H1 (cell line): ENCODE measurements around the gene CAMTA1.

Experiments
- ASH2L ChIP-seq: fragments of 200-600, 300-600 bp; sonication (generic); IDR thresholded peaks from one replicate; pipeline ENCODE4 v1.7.1; 2017; ENCODE audit warnings: low read length
- CTBP2 ChIP-seq: IDR thresholded peaks from 2 replicates; pipeline ENCODE4 v1.7.0; 2011; ENCODE audit warnings: borderline replicate concordance, mild to moderate bottlenecking, moderate library complexity, mixed read lengths, low read length; ENCODE audit not compliant: insufficient read depth, insufficient read length
- EP300 ChIP-seq, 2 experiments: IDR thresholded peaks; 1 replicate in 1 of 2; 2 replicates in 1 of 2; pipeline ENCODE4 v1.6.1; 2011 to 2012; ENCODE audit warnings: low read depth in 2 of 2, low read length in 2 of 2, mild to moderate bottlenecking in 2 of 2, borderline replicate concordance in 1 of 2, inconsistent platforms in 1 of 2, moderate library complexity in 1 of 2
- EZH2 ChIP-seq: fragments of 200-600 bp; sonication (generic); IDR thresholded peaks from 2 replicates; pipeline ENCODE4 v1.7.1; 2012; ENCODE audit warnings: low read depth, mild to moderate bottlenecking, moderate library complexity, low read length, inconsistent platforms; ENCODE audit not compliant: severe bottlenecking
- KDM5A ChIP-seq: fragments of 200-600 bp; IDR thresholded peaks from 2 replicates; pipeline ENCODE4 v1.7.1; 2012; ENCODE audit warnings: mild to moderate bottlenecking, low read length, inconsistent platforms, mixed read lengths
- POLR2A ChIP-seq, 2 experiments: IDR thresholded peaks; 1 replicate in 1 of 2; 2 replicates in 1 of 2; pipeline ENCODE4 v1.6.1; 2011; ENCODE audit warnings: low read depth in 2 of 2, low read length in 2 of 2, mild to moderate bottlenecking in 2 of 2; ENCODE audit errors: control extremely low read depth in 1 of 2
- RNF2 ChIP-seq: fragments of 200-900, 300-1000 bp; sonication (generic); IDR thresholded peaks from 2 replicates; pipeline ENCODE4 v1.7.1; 2016; ENCODE audit warnings: borderline replicate concordance, low read depth, mild to moderate bottlenecking, antibody characterized with exemption, low read length; ENCODE audit not compliant: poor library complexity, severe bottlenecking; ENCODE audit errors: missing control alignments
- TF ChIP-seq, protein P1 (sequence below), 3 experiments: IDR thresholded peaks; 1 replicate in 2 of 3; 2 replicates in 1 of 3; pipeline versions ENCODE4 v1.5.1 to v1.6.1; 2011; ENCODE audit warnings: low read length in 3 of 3, mild to moderate bottlenecking in 3 of 3, inconsistent platforms in 2 of 3, low read depth in 1 of 3, moderate library complexity in 1 of 3; ENCODE audit not compliant: insufficient read depth in 1 of 3; ENCODE audit errors: control extremely low read depth in 1 of 3

DNA sequence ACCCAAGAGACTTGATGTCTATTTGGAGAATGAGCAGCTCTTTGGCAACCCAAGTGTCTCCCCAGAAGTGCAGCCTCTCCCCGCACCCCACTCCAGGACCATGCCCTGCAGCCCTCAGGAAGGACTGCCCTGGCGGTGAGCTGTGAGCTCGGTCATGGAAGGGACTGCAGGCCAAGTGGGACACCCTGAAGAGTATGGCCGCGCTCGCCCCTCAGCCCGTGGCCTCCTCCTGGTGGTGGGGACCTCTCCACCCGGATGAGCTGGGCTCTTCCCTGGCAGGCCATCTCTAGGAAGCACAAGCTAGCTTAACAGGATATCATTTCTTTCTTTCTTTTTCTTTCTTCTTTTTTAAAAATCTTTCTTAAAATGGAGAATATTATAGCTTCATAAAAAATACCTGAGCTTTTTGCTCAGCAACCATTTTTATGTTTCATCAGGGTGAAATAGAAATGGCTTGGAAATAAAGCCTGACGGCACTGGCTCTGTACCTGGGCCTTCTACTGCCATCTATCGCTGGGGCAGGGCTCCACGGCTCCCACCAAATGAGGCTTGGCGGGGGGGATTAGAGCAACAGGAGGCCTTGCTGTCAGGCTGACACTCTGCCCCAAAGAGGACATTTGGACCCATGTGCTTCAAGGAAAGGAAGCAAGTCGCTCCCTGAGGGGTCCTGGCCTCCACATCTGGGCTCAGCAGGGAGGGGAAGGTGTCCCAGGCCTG, 689.7 kb downstream of the CAMTA1 start:
- no peak for TF ChIP-seq EZH2
- no peak for TF ChIP-seq POLR2A (IDR thresholded peaks at IDR 0.05; ENCODE audit: control extremely low read depth in 1 of 2, low read depth in 2 of 2, low read length in 2 of 2)
- TF ChIP-seq EP300 (IDR thresholded peaks at IDR 0.05; ENCODE audit: borderline replicate concordance in 1 of 2, low read depth in 2 of 2, low read length in 2 of 2) = no peak
- no peak for TF ChIP-seq RNF2
- TF ChIP-seq KDM5A = no peak
- TF ChIP-seq, protein P1, sequence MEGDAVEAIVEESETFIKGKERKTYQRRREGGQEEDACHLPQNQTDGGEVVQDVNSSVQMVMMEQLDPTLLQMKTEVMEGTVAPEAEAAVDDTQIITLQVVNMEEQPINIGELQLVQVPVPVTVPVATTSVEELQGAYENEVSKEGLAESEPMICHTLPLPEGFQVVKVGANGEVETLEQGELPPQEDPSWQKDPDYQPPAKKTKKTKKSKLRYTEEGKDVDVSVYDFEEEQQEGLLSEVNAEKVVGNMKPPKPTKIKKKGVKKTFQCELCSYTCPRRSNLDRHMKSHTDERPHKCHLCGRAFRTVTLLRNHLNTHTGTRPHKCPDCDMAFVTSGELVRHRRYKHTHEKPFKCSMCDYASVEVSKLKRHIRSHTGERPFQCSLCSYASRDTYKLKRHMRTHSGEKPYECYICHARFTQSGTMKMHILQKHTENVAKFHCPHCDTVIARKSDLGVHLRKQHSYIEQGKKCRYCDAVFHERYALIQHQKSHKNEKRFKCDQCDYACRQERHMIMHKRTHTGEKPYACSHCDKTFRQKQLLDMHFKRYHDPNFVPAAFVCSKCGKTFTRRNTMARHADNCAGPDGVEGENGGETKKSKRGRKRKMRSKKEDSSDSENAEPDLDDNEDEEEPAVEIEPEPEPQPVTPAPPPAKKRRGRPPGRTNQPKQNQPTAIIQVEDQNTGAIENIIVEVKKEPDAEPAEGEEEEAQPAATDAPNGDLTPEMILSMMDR (IDR thresholded peaks at IDR 0.05; ENCODE audit: control extremely low read depth in 1 of 3, insufficient read depth in 1 of 3, low read depth in 1 of 3, low read length in 3 of 3) = peak; percentile 53 to 61 (median 60)
- TF ChIP-seq CTBP2 = no peak
- no peak for TF ChIP-seq ASH2L
